DND-41 (cell line): Measurements from ENCODE around the gene CEP41.

Source experiments
- ATAC-seq: fragments of 200-7000 bp; cut with Tn5 transposase; 3 replicates; pipeline ENCODE4 v1.9.1; 2021; ENCODE audit warnings: low read depth; ENCODE audit not compliant: insufficient read depth
- DNase-seq: peaks from one replicate; pipeline ENCODE4 v3.0.0-alpha.2; 2020
- H2AFZ ChIP-seq: 2 replicates; pipeline ENCODE4 v1.6.0; 2012; ENCODE audit warnings: low read depth, low read length
- H3K27ac ChIP-seq: 2 replicates; pipeline ENCODE4 v1.5.1; 2012; ENCODE audit warnings: low read length, inconsistent platforms
- H3K27me3 ChIP-seq: fragments of 200-600 bp; sonication (generic); 2 replicates; pipeline ENCODE4 v1.6.0; 2012; ENCODE audit warnings: low read length, mild to moderate bottlenecking, inconsistent platforms; ENCODE audit not compliant: insufficient read depth, poor library complexity
- H3K36me3 ChIP-seq: 2 replicates; pipeline ENCODE4 v1.5.1; 2012; ENCODE audit warnings: low read length, inconsistent platforms; ENCODE audit not compliant: insufficient read depth
- H3K4me1 ChIP-seq: 2 replicates; pipeline ENCODE4 v1.5.1; 2012; ENCODE audit warnings: mild to moderate bottlenecking, low read length; ENCODE audit not compliant: insufficient read depth
- H3K4me2 ChIP-seq: 2 replicates; pipeline ENCODE4 v1.6.0; 2012; ENCODE audit warnings: mild to moderate bottlenecking, moderate library complexity, low read length, inconsistent platforms; ENCODE audit not compliant: insufficient read depth
- H3K4me3 ChIP-seq, 2 experiments: fragments of 200-600 bp in 1 of 2; shearing (Covaris generic) in 1 of 2; 2 replicates each; pipeline ENCODE4 v1.5.1; 2012 to 2016; ENCODE audit warnings: inconsistent platforms in 2 of 2, low read length in 2 of 2, mild to moderate bottlenecking in 2 of 2, low read depth in 1 of 2, moderate library complexity in 1 of 2
- H3K79me2 ChIP-seq: 2 replicates; pipeline ENCODE4 v1.6.0; 2012; ENCODE audit warnings: low read length, inconsistent platforms; ENCODE audit not compliant: insufficient read depth
- H3K9ac ChIP-seq: 2 replicates; pipeline ENCODE4 v1.6.0; 2012; ENCODE audit warnings: low read depth, mild to moderate bottlenecking, inconsistent platforms, low read length, moderate library complexity
- H3K9me3 ChIP-seq: 2 replicates; pipeline ENCODE4 v1.5.1; 2012; ENCODE audit warnings: low read length, moderate library complexity, mild to moderate bottlenecking, inconsistent platforms; ENCODE audit not compliant: insufficient read depth, severe bottlenecking
- H4K20me1 ChIP-seq: 2 replicates; pipeline ENCODE4 v1.6.0; 2012; ENCODE audit warnings: low read length; ENCODE audit not compliant: insufficient read depth
- EZH2 ChIP-seq: IDR thresholded peaks from 3 replicates; pipeline ENCODE4 v1.6.1; 2012; ENCODE audit warnings: borderline replicate concordance, low read depth, mild to moderate bottlenecking, moderate library complexity, low read length, inconsistent platforms; ENCODE audit not compliant: severe bottlenecking
- TF ChIP-seq, protein P1 (sequence below): IDR thresholded peaks from 2 replicates; pipeline ENCODE4 v1.5.1; 2012; ENCODE audit warnings: borderline replicate concordance, low read length, moderate library complexity, mild to moderate bottlenecking; ENCODE audit not compliant: poor library complexity, severe bottlenecking; ENCODE audit errors: extremely low read depth

Gene CEP41

DNA sequence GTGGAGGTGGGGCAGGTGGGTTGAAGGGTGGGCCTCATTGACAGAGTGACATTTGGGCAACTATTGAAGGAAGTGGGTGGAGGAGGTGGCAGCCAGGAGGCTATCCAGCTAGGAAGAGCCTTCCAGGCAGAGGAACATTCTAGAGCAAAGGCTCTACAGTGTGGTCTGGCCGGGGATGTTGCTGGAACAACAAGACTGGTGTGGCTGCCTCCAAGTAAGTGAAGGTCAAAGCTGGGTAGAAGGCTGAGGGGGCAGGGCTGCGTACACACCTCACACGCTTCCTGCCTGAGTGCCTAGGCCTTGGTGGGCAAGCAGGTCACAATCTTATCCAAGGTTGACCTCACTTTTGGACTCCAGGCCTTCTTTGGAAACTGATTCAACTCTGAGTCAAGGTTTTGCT, 53.9 kb downstream of the CEP41 start:
- ATAC-seq, result no peak
- no peak overlapping the region for H3K9ac ChIP-seq
- no peak overlapping the region for H3K27ac ChIP-seq

DNA sequence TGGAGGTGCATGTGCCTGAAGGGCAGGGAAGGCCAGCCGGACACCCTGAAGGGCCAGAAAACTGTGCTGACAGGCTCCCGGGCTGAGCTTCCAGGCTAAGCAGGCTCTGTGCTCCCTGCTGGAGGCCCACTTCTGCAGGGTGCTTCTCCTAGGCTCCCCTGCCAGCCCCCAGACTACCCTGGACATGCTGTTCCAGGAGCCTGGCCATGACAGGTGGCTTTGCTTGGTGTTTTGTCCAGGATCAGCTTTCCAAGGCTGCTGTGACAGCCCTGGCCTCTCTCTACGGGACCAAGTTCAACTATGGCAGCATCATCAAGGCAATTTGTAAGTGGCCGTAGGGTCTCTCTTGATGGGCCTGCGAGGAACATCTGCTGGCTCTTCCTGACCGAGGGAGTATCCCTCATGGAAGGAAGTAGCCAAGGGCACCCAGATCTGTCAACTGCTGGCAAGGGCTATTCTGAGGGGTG, 55.2 kb downstream of the CEP41 start:
- TF ChIP-seq, protein P1, sequence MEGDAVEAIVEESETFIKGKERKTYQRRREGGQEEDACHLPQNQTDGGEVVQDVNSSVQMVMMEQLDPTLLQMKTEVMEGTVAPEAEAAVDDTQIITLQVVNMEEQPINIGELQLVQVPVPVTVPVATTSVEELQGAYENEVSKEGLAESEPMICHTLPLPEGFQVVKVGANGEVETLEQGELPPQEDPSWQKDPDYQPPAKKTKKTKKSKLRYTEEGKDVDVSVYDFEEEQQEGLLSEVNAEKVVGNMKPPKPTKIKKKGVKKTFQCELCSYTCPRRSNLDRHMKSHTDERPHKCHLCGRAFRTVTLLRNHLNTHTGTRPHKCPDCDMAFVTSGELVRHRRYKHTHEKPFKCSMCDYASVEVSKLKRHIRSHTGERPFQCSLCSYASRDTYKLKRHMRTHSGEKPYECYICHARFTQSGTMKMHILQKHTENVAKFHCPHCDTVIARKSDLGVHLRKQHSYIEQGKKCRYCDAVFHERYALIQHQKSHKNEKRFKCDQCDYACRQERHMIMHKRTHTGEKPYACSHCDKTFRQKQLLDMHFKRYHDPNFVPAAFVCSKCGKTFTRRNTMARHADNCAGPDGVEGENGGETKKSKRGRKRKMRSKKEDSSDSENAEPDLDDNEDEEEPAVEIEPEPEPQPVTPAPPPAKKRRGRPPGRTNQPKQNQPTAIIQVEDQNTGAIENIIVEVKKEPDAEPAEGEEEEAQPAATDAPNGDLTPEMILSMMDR, result no peak
- no peak for TF ChIP-seq EZH2
- Histone ChIP-seq H3K36me3 (no peaks in the 10 kb centered on the region), H3K9me3 (no peaks in the 10 kb centered on the region), H3K27ac (no peak overlapping the region), H3K9ac (no peak overlapping the region), H3K4me3 (no peak overlapping the region), H3K4me1 (no peaks in the 10 kb centered on the region), H3K27me3 (no peaks in the 10 kb centered on the region), H4K20me1 (no peaks in the 10 kb centered on the region), H3K79me2 (no peaks in the 10 kb centered on the region), H3K4me2 (no peak overlapping the region), H2AFZ (no peak overlapping the region)
- ATAC-seq, result no peak
- DNase-seq, result no peak

More for the DNA sequence above, 53.9 kb downstream of the CEP41 start:
- TF ChIP-seq EZH2, result no peak
- TF ChIP-seq, protein P1, result no peak
- no peak overlapping the region for H3K4me3 ChIP-seq
- no peak overlapping the region for H3K4me2 ChIP-seq
- no peaks in the 10 kb centered on the region for H3K36me3 ChIP-seq
- H3K4me1 ChIP-seq, result no peaks in the 10 kb centered on the region
- no peak overlapping the region for H2AFZ ChIP-seq
- H3K27me3 ChIP-seq, result no peaks in the 10 kb centered on the region
- H3K9me3 ChIP-seq, result no peaks in the 10 kb centered on the region
- H4K20me1 ChIP-seq, result no peaks in the 10 kb centered on the region
- H3K79me2 ChIP-seq, result no peaks in the 10 kb centered on the region
- DNase-seq, result no peak

DNA sequence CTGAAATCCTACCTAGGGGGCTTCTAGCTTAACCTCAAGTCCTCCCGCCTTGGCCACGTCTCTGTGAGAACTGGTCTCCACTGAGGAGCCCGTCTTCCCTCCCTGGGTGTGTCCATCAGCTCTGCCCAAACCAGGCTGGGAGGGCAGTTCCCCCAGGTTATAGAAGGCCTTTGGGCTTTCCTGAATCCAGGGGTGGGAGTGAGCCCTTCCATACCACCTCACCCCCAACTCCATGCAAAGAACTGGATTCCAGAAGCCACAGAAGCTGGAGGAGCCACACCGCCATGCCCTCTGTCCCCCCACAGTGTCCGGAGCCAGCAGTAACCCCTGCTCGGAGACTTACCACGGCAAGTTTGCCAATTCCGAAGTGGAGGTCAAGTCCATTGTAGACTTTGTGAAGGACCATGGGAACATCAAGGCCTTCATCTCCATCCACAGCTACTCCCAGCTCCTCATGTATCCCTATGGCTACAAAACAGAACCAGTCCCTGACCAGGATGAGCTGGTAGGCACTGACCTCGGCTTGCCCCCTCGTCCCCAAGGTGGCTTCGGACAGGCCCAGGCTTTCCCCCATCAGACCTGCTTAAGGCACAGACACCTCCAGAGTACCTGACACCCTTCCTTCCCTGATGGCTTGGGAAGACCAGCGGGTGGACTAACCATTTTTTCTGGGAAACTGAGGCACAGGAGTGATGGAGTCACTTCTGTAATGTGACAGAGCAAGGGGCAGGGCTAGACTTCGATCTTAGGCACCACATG, 55.8 kb downstream of the CEP41 start:
- no peak overlapping the region for H3K27ac ChIP-seq
- no peak for TF ChIP-seq EZH2
- TF ChIP-seq, protein P1, result no peak
- no peaks in the 10 kb centered on the region for H4K20me1 ChIP-seq
- H3K27me3 ChIP-seq, result no peaks in the 10 kb centered on the region
- ATAC-seq (no peak), DNase-seq (no peak)
- H3K79me2 ChIP-seq, result no peaks in the 10 kb centered on the region
- H3K4me3 ChIP-seq, result no peak overlapping the region
- H3K4me1 ChIP-seq, result no peaks in the 10 kb centered on the region
- H3K4me2 ChIP-seq, result no peak overlapping the region
- H2AFZ ChIP-seq, result no peak overlapping the region
- no peaks in the 10 kb centered on the region for H3K36me3 ChIP-seq
- no peak overlapping the region for H3K9ac ChIP-seq
- H3K9me3 ChIP-seq, result no peaks in the 10 kb centered on the region
